Prostate gland (tissue), 2 donors: ENCODE data around the gene GIT2. TPM values are rescaled to one million over a fixed set of nuclear protein-coding genes. Genes with fewer than 3 reads are reported as not detected.
A peak's percentile ranks its signal among the peaks of the same experiment; 100 is the strongest.

Experiments used
- DNase-seq: peaks from one replicate; pipeline ENCODE4 v3.0.0-alpha.2; 2019; ENCODE audit warnings: low spot score
- H3K27ac ChIP-seq, 2 donors: fragments of 200-600 bp; sonication (generic); 2 replicates each; pipeline ENCODE4 v1.5.1; 2017 to 2019
- H3K27me3 ChIP-seq: fragments of 200-600 bp; sonication (generic); replicated peaks from 2 replicates; pipeline ENCODE4 v1.5.1; 2019; ENCODE audit not compliant: insufficient read depth
- H3K36me3 ChIP-seq, 2 donors: fragments of 200-600 bp; sonication (generic); 1 replicate in 1 of 2; 2 replicates in 1 of 2; pipeline versions ENCODE4 v1.5.1 to v1.8.1; 2017 to 2019
- H3K4me1 ChIP-seq: fragments of 200-600 bp; sonication (generic); replicated peaks from 2 replicates; pipeline ENCODE4 v1.5.1; 2019
- H3K4me3 ChIP-seq, 2 donors: fragments of 200-600 bp; sonication (generic); 2 replicates each; pipeline ENCODE4 v1.5.1; 2017 to 2019
- H3K9me3 ChIP-seq: fragments of 200-600 bp; sonication (generic); 2 replicates; pipeline ENCODE4 v1.5.1; 2017
- CTCF ChIP-seq, 4 experiments: fragments of 200-600 bp in 2 of 4; fragments of 450-650 bp in 2 of 4; sonication (generic) in 2 of 4; IDR thresholded peaks; 1 replicate in 3 of 4; 2 replicates in 1 of 4; pipeline ENCODE4 v1.5.1; 2016 to 2019; ENCODE audit warnings: antibody characterized with exemption in 4 of 4, mild to moderate bottlenecking in 2 of 4, moderate library complexity in 2 of 4
- POLR2A ChIP-seq: fragments of 450-650 bp; IDR thresholded peaks from one replicate; pipeline ENCODE4 v1.6.1; 2016; ENCODE audit warnings: antibody characterized with exemption, mild to moderate bottlenecking
- POLR2AphosphoS5 ChIP-seq: sonication (generic); formaldehyde crosslinking; IDR thresholded peaks from one replicate; pipeline ENCODE4 v1.6.1; 2017; ENCODE audit warnings: antibody characterized with exemption
- WGBS: methylation state at CpG from one replicate; pipeline ENCODE4 v1.1.5; 2018; 5-methylcytosine and 5-hydroxymethylcytosine counted together
- intact Hi-C: fragments of 100-400 bp; cut with DNase I; formaldehyde crosslinking; loops from one replicate; pipeline ENCODE4 v1.14.2; 2022
- total RNA-seq, 2 donors: library from RNA; depleted of rRNA; stranded (reverse); fragments of >200 nt; gene quantifications; one replicate each; pipeline ENCODE4 v1.1.0, GENCODE V29; 2016

Gene GIT2
- total RNA-seq, 2 donors from 2014 or later = 20.9 to 43.3 TPM

GRCh38 chr12:109921982-109922381 lies 74.2 kb downstream of the GIT2 start:
- intact Hi-C loops = no loop called here
- H3K27ac ChIP-seq = no peak overlapping the region
- WGBS = 70% methylated on average over 4 of the region's 4 CpGs
- TF ChIP-seq POLR2A (no peak), CTCF (IDR thresholded peaks at IDR 0.05) (no peak)
- no peak overlapping the region for H3K4me3 ChIP-seq
- no peak for DNase-seq
- H3K4me1 ChIP-seq = no peaks in the 10 kb centered on the region
- no peaks in the 10 kb centered on the region for H3K9me3 ChIP-seq
- H3K27me3 ChIP-seq = no peaks in the 10 kb centered on the region
- H3K36me3 ChIP-seq = no peaks in the 10 kb centered on the region

DNA sequence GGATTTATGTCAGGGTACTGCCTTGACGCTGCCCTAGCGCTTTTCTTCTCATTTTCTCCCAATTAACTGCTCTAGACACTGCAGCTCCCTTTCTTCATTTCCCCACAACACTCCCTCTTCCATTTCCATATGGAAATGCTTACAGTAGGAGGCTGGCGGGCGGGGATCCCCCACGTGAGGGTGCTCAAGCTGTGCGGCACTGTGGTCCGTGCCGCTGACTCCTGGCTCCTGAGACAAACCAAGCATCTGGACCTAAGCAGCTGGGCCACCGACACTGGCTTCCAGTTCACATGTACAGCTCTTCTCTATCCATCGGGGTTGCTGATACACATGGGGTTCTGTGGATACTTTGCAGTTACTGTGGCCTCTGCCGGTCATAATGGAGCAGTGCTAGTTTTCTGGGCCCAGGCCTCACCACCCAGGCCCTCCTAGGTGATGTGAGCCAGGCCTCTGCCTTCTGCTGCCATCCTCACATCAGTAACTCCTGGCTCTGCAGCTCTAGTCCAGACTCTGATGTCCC lies 75.8 kb downstream of the GIT2 start:
- Histone ChIP-seq H3K27me3 (no peaks in the 10 kb centered on the region), H3K36me3 (peaks cover 0 to 7% of the 10 kb centered on the region in 2 donors), H3K4me1 (no peaks in the 10 kb centered on the region), H3K4me3 (no peak overlapping the region), H3K27ac (no peak overlapping the region), H3K9me3 (no peaks in the 10 kb centered on the region)
- TF ChIP-seq CTCF (IDR thresholded peaks at IDR 0.05) (no peak), POLR2A (no peak), POLR2AphosphoS5 (no peak)
- no peak for DNase-seq
- 87% methylated on average over 11 of the region's 11 CpGs for WGBS
- intact Hi-C loops = no loop called here

GRCh38 chr12:109919456-109919855 lies 76.7 kb downstream of the GIT2 start:
- 78% methylated on average over 10 of the region's 10 CpGs for WGBS
- no peak overlapping the region for H3K27ac ChIP-seq
- no peak overlapping the region for H3K4me3 ChIP-seq
- DNase-seq = no peak
- H3K27me3 ChIP-seq = no peaks in the 10 kb centered on the region
- intact Hi-C loops = no loop called here
- TF ChIP-seq POLR2A (no peak), CTCF (IDR thresholded peaks at IDR 0.05) (no peak), POLR2AphosphoS5 (no peak)
- no peaks in the 10 kb centered on the region for H3K9me3 ChIP-seq
- H3K36me3 ChIP-seq = peaks cover 0 to 7% of the 10 kb centered on the region in 2 donors
- no peaks in the 10 kb centered on the region for H3K4me1 ChIP-seq

- Histone ChIP-seq H3K9me3 (no peaks in the 10 kb centered on the region), H3K4me1 (no peaks in the 10 kb centered on the region), H3K27ac (no peak overlapping the region), H3K27me3 (no peaks in the 10 kb centered on the region), H3K4me3 (no peak overlapping the region), H3K36me3 (peaks cover 0 to 7% of the 10 kb centered on the region in 2 donors)
- DNase-seq = no peak
- TF ChIP-seq POLR2AphosphoS5 (no peak), POLR2A (no peak), CTCF (IDR thresholded peaks at IDR 0.05) (no peak)
- 78% methylated on average over 4 of the region's 4 CpGs for WGBS
- intact Hi-C loops = no loop called here
These were observed 80.1 kb downstream of the GIT2 start for GRCh38 chr12:109916045-109916444.

DNA sequence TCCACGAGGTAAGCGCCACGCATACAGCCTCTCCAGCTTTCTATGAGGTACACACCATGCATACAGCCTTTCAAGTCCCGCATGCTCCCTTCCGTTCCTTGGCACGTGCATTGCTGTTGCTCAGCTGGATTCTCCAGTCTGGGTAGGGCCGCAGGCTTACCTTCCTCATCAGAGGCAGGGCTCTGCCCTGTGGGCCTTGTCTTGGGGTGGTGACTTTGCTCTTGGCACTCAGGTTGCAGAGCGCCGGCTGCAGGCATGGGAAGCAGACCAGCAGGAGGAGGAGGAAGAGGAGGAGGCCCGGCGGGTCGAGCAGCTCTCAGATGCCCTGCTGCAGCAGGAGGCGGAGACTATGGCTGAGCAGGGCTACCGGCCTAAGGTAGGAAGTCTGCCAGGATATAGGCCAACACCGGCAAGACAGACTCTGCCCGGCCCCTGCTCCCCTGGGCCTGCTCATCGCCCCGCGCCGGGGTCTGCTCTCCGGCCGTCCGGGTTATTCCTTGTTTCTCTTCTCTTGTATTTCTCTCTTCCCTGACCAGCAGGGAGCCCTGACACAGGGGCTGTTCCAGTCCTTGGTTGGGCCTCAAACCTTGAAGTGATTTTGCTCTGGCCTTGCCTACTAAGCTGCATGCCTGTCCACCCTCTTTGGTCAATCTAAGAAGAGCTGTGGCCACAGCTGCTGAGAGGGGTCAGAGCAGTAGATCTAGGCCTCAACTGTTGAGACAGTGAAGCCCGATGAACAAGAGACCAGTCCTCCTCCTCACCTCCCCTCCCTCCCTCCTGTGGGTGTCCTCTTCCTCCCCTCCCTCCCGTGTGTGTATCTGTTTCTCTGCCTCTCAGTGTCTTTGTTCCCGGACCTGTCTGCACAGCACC lies 80.8 kb downstream of the GIT2 start:
- Histone ChIP-seq H3K9me3 (no peaks in the 10 kb centered on the region), H3K4me1 (no peaks in the 10 kb centered on the region), H3K4me3 (no peak overlapping the region), H3K27ac (peak overlapping the region in 1 of 2 donors; percentile 16), H3K36me3 (peaks cover 0 to 7% of the 10 kb centered on the region in 2 donors), H3K27me3 (no peaks in the 10 kb centered on the region)
- DNase-seq = peak; percentile 59
- intact Hi-C loops = no loop called here
- WGBS = 64% methylated on average over 26 of the region's 26 CpGs
- TF ChIP-seq CTCF (IDR thresholded peaks at IDR 0.05) (no peak), POLR2AphosphoS5 (peak; percentile 71), POLR2A (peak; percentile 21)
